ENCODE data around the gene VPS26A. TPM values are rescaled to one million over a fixed set of nuclear protein-coding genes. Genes with fewer than 3 reads are reported as not detected.

The VPS26A gene
- total RNA-seq, 2 experiments from 2014 or later, result 38.9 to 39.5 TPM

DNA sequence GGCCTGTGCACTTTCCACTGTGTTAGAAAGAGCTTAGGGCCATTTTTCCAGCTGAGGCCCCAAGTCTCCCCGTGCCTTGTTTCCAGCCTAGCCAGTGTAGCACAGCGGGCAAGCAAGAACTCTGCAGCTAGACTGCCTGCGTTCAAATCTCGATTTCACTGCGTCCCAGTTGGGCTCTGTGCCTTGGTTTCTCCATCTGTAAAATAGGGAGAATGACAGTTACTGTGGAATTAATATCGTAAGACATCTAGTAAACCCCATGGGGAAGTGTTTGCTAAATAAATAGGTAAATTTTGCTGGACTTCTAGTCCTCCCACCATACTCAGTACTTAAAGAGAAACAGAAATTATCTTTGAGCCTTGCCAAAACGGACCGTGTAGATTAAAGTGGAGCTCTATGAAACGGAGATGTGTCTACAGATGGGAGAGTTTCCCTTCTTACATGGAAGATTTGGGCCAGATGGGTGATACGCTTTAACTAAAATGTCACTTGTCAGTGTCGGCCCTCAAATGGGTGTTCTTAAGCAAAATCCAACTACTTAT is 92.7 kb downstream of the VPS26A start:
- H3K36me3 Mint-ChIP-seq, result no peaks in the 10 kb centered on the region
- H3K4me3 Mint-ChIP-seq, result no peak overlapping the region
- no peaks in the 10 kb centered on the region for H3K9me3 Mint-ChIP-seq
- H3K27ac Mint-ChIP-seq, result no peak overlapping the region
- DNase-seq, result no peak
- H3K4me1 Mint-ChIP-seq, result peaks cover 26% of the 10 kb centered on the region
- peaks cover 5% of the 10 kb centered on the region for H3K27me3 Mint-ChIP-seq

DNA sequence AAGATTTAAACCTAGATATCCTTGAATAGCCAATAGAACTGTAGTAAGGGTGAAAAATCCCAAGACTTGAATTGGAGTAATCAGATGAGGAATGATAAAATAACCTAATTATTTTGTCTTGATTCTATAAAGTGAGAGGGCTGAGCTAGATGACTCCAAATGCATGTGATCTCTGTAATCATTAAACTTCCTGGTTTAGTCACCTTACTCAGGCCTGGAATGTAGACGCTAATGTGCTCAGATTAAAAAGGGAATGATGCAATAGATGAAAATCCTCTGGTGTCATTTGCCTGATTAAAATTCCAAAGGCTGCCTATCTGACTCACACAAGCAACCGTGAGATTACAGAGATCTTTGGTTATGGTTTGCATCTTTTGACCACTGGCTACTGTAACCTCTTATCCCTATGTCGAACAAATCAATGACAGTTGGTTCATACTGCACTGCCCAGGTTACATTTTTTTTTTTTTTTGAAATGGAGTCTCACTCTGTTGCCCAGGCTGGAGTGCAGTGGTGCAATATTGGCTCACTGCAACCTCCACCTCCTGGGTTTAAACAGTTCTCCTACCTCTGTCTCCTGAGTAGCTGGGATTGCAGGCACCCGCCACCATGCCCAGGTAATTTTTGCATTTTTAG is 93.3 kb downstream of the VPS26A start:
- peaks cover 30% of the 10 kb centered on the region for H3K4me1 Mint-ChIP-seq
- no peaks in the 10 kb centered on the region for H3K9me3 Mint-ChIP-seq
- no peak overlapping the region for H3K27ac Mint-ChIP-seq
- no peak overlapping the region for H3K4me3 Mint-ChIP-seq
- DNase-seq, result no peak
- peaks cover 5% of the 10 kb centered on the region for H3K27me3 Mint-ChIP-seq
- no peaks in the 10 kb centered on the region for H3K36me3 Mint-ChIP-seq

DNA sequence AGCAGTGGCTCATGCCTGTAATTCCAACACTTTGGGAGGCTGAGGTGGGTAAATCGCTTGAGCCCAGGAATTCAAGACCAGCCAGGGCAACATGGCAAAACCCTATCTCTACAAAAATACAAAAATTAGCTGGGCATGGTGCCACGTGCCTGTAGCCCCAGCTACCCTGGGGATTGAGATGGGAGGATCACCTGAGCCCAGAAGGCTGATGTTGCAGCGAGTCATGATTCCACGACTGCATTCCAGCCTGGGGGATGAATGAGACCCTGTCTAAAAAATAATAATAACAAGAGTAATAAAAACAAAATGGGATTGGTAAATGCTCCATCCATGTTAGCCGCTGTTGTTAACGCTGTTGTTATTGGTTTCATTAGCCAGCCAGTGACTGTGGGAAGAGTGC is 94.9 kb downstream of the VPS26A start:
- Mint-ChIP-seq H3K36me3 (no peaks in the 10 kb centered on the region), H3K9me3 (no peaks in the 10 kb centered on the region), H3K27ac (no peak overlapping the region), H3K4me1 (peaks cover 40% of the 10 kb centered on the region), H3K4me3 (no peak overlapping the region), H3K27me3 (peaks cover 5% of the 10 kb centered on the region)
- DNase-seq, result no peak

DNA sequence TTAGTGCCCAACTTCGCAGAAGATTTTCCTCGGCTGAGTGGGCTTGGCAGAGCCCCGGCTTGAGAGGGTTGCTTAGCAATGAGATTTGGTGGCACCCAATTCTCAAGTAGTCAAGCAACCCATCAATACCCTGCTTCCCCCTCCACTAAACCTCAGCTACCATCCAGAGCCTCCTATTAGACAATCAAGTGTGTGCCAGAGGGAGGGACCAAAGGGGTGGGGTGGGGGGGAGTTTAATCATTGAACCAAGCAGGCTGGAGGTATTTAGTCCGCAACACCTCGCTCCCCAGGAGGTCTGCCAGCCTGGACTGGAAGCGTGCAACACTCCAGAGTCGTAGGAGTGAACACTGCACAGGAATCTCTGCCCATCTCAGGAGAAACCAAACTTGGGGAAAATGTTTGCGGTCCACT is 96.1 kb downstream of the VPS26A start, which contains the start of gene HKDC1:
Gene HKDC1 (plus strand): TSS at position 292 of the 411 bp plus-strand sequence. CDS start 104 bp downstream, at position 396.
- no peak for DNase-seq
- Mint-ChIP-seq H3K36me3 (no peaks in the 10 kb centered on the region), H3K27ac (no peak within 1 kb of the TSS), H3K9me3 (no peaks in the 10 kb centered on the region), H3K27me3 (peaks cover 5% of the 10 kb centered on the region), H3K4me1 (peaks cover 35% of the 10 kb centered on the region), H3K4me3 (no peak within 1 kb of the TSS)

DNA sequence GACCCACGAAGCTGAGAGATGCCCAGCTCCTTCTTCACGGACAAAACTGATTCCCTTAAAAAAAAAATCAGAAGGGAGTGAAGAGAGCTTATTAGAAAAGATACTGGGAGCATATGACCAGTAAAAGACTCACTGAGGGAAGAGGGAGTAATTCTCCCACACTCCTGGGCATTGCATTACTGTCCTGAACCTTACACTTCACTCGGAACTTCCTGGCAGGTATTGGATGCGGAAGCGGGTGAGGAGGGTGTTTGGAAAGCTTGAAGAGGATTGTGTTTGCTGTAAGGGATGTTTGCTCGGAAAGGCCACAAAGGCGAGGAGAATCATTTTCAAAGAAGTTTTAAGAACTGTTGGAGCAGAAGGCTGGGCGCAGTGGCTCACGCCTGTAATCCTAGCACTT is 96.5 kb downstream of the VPS26A start:
- Mint-ChIP-seq H3K27me3 (peaks cover 5% of the 10 kb centered on the region), H3K27ac (no peak overlapping the region), H3K4me3 (no peak overlapping the region), H3K4me1 (peaks cover 37% of the 10 kb centered on the region), H3K36me3 (no peaks in the 10 kb centered on the region), H3K9me3 (no peaks in the 10 kb centered on the region)
- DNase-seq, result no peak

Other genes with a start within 250 kb of the VPS26A start
- 10 to 100 TPM; 74.1 to 79.1 TPM for gene DDX50, start 222.9 kb upstream of the VPS26A start, total RNA-seq
- gene DDX21, start 168.0 kb upstream of the VPS26A start, total RNA-seq, result 100 to 1,000 TPM; 306 to 308 TPM
- gene KIFBP, start 135.4 kb upstream of the VPS26A start, total RNA-seq, result 10 to 100 TPM; 13.3 to 14.1 TPM
- gene SRGN, start 36.1 kb upstream of the VPS26A start, total RNA-seq, result 100 to 1,000 TPM; 264 to 278 TPM
- gene SUPV3L1, start 56.1 kb downstream of the VPS26A start, total RNA-seq, result 10 to 100 TPM; 55.6 to 56.6 TPM
- under 1 TPM in 1 of 2 experiments, not detected in 1; 0.28 TPM for gene HKDC1, start 96.2 kb downstream of the VPS26A start, total RNA-seq
- 100 to 1,000 TPM; 236 to 244 TPM for gene HK1, start 154.3 kb downstream of the VPS26A start, total RNA-seq

Measured in activated naive CD8-positive, alpha-beta T cell treated with anti-CD3 and anti-CD28 coated beads for 36 hours (primary cell).